H1 (cell line): ENCODE data around the gene COL4A2. TPM values are rescaled to one million over a fixed set of nuclear protein-coding genes. Genes with fewer than 3 reads are reported as not detected.

Experiments
- CTCF ChIA-PET: fragments of 300-600 bp; sonication (Branson Sonifier 250); formaldehyde crosslinking; loops from one replicate; lab custom pipeline; 2021; ENCODE audit not compliant: partially characterized antibody; lab: Charles Lee
- POLR2A ChIA-PET: fragments of 300-600 bp; sonication (Branson Sonifier 250); formaldehyde crosslinking; loops from one replicate; lab custom pipeline; 2021; ENCODE audit warnings: inconsistent platforms; ENCODE audit not compliant: partially characterized antibody; lab: Charles Lee
- DNase-seq, 2 experiments: peaks; one replicate each; pipeline versions ENCODE4 v3.0.0 to v3.0.0-alpha.2; 2010 to 2022; ENCODE audit warnings: low spot score in 2 of 2, low read depth in 1 of 2, mixed read lengths in 1 of 2
- FAIRE-seq: peaks from 2 replicates; lab custom pipeline; 2011; peaks lifted over from hg19 to GRCh38; lab: Jason Lieb, UNC
- H2AFZ ChIP-seq: 2 replicates; pipeline ENCODE4 v1.8.1; 2012; ENCODE audit warnings: low read length, inconsistent platforms
- H2AK5ac ChIP-seq: 2 replicates; pipeline ENCODE4 v1.6.1; 2013; ENCODE audit warnings: low read depth, low read length
- H2BK120ac ChIP-seq: replicated peaks from 2 replicates; pipeline ENCODE3; 2013; ENCODE audit warnings: low read depth, low read length, inconsistent platforms
- H2BK12ac ChIP-seq: 2 replicates; pipeline ENCODE4 v1.6.1; 2013; ENCODE audit warnings: low read depth, low read length
- H2BK15ac ChIP-seq: 2 replicates; pipeline ENCODE4 v1.6.1; 2013; ENCODE audit warnings: low read length
- H2BK20ac ChIP-seq: 2 replicates; pipeline ENCODE4 v1.6.1; 2013; ENCODE audit warnings: low read length
- H2BK5ac ChIP-seq: 2 replicates; pipeline ENCODE4 v1.6.1; 2013; ENCODE audit warnings: low read depth, low read length
- H3K14ac ChIP-seq: 2 replicates; pipeline ENCODE4 v1.6.1; 2013; ENCODE audit warnings: inconsistent platforms; ENCODE audit not compliant: insufficient read length
- H3K18ac ChIP-seq: 2 replicates; pipeline ENCODE4 v1.6.1; 2013; ENCODE audit warnings: low read length; ENCODE audit errors: extremely low read depth
- H3K23ac ChIP-seq: 2 replicates; pipeline ENCODE4 v1.6.1; 2013; ENCODE audit warnings: inconsistent platforms; ENCODE audit not compliant: insufficient read length
- H3K23me2 ChIP-seq: 2 replicates; pipeline ENCODE4 v1.6.1; 2013; ENCODE audit warnings: low read depth, low read length
- H3K27ac ChIP-seq: 2 replicates; pipeline ENCODE4 v1.6.1; 2011; ENCODE audit warnings: low read depth, low read length, inconsistent platforms
- H3K27me3 ChIP-seq, 4 experiments: replicated peaks in 1 of 4; 1 replicate in 1 of 4; 2 replicates in 3 of 4; pipeline versions ENCODE4 v1.6.1 to v1.8.1; 2011 to 2013; ENCODE audit warnings: low read length in 3 of 4, mild to moderate bottlenecking in 3 of 4, inconsistent platforms in 2 of 4, mixed read lengths in 2 of 4, moderate library complexity in 1 of 4; ENCODE audit not compliant: control insufficient read depth in 3 of 4, insufficient read depth in 3 of 4; ENCODE audit errors: extremely low read depth in 1 of 4
- H3K36me3 ChIP-seq, 4 experiments: 2 replicates each; pipeline versions ENCODE4 v1.6.1 to v1.8.1; 2011 to 2013; ENCODE audit warnings: mild to moderate bottlenecking in 4 of 4, low read length in 3 of 4, moderate library complexity in 2 of 4, control low read depth in 1 of 4, inconsistent platforms in 1 of 4; ENCODE audit not compliant: insufficient read depth in 4 of 4, control insufficient read depth in 2 of 4
- H3K4ac ChIP-seq: replicated peaks from 2 replicates; pipeline ENCODE3; 2013; ENCODE audit warnings: low read length, low read depth, mixed read lengths, inconsistent platforms; ENCODE audit not compliant: insufficient read length
- H3K4me1 ChIP-seq, 4 experiments: replicated peaks in 1 of 4; 1 replicate in 1 of 4; 2 replicates in 3 of 4; pipeline versions ENCODE4 v1.6.1 to v1.8.1; 2011 to 2013; ENCODE audit warnings: low read length in 3 of 4, inconsistent platforms in 2 of 4, mixed read lengths in 1 of 4; ENCODE audit not compliant: insufficient read depth in 4 of 4, control insufficient read depth in 3 of 4
- H3K4me2 ChIP-seq, 2 experiments: 2 replicates each; pipeline versions ENCODE4 v1.6.1 to v1.8.1; 2011 to 2013; ENCODE audit warnings: low read depth in 2 of 2, low read length in 2 of 2, control low read depth in 1 of 2, inconsistent platforms in 1 of 2, mild to moderate bottlenecking in 1 of 2; ENCODE audit not compliant: insufficient read depth in 1 of 2
- H3K4me3 ChIP-seq, 4 experiments: fragments of 200-600, 300-600 bp in 1 of 4; sonication (generic), shearing (Covaris generic), sonication (Bioruptor Twin) in 1 of 4; 2 replicates each; pipeline versions ENCODE4 v1.5.1 to v1.8.1; 2011 to 2016; ENCODE audit warnings: low read length in 4 of 4, low read depth in 3 of 4, control low read depth in 2 of 4, inconsistent platforms in 2 of 4, mild to moderate bottlenecking in 2 of 4, mixed read lengths in 1 of 4, moderate library complexity in 1 of 4; ENCODE audit not compliant: insufficient read depth in 2 of 4; ENCODE audit errors: extremely low read depth in 1 of 4
- H3K56ac ChIP-seq: replicated peaks from 2 replicates; pipeline ENCODE3; 2013; ENCODE audit warnings: low read depth, mild to moderate bottlenecking, mixed read lengths, low read length, inconsistent platforms; ENCODE audit not compliant: insufficient read length
- H3K79me1 ChIP-seq: 2 replicates; pipeline ENCODE4 v1.6.1; 2013; ENCODE audit warnings: low read depth, low read length, control low read depth
- H3K79me2 ChIP-seq, 2 experiments: 2 replicates each; pipeline versions ENCODE4 v1.6.1 to v1.8.1; 2012 to 2013; ENCODE audit warnings: low read length in 2 of 2, mild to moderate bottlenecking in 2 of 2, inconsistent platforms in 1 of 2; ENCODE audit not compliant: insufficient read depth in 2 of 2, control insufficient read depth in 1 of 2
- H3K9ac ChIP-seq, 4 experiments: replicated peaks in 1 of 4; 1 replicate in 1 of 4; 2 replicates in 3 of 4; pipeline versions ENCODE4 v1.6.1 to v1.8.1; 2011 to 2013; ENCODE audit warnings: low read depth in 3 of 4, low read length in 3 of 4, control low read depth in 2 of 4, mild to moderate bottlenecking in 2 of 4, moderate library complexity in 2 of 4, inconsistent platforms in 1 of 4; ENCODE audit errors: extremely low read depth in 1 of 4
- H3K9me3 ChIP-seq, 2 experiments: 2 replicates each; pipeline versions ENCODE4 v1.6.1 to v1.8.1; 2012 to 2013; ENCODE audit warnings: mild to moderate bottlenecking in 2 of 2, moderate library complexity in 2 of 2, control low read depth in 1 of 2, inconsistent platforms in 1 of 2, low read depth in 1 of 2, low read length in 1 of 2, mixed read lengths in 1 of 2; ENCODE audit not compliant: insufficient read depth in 2 of 2
- H4K20me1 ChIP-seq, 2 experiments: replicated peaks in 1 of 2; 2 replicates each; pipeline versions ENCODE3 to v1.8.1; 2011 to 2013; ENCODE audit warnings: inconsistent platforms in 2 of 2, low read length in 2 of 2, mild to moderate bottlenecking in 1 of 2; ENCODE audit not compliant: insufficient read depth in 2 of 2, control insufficient read depth in 1 of 2
- H4K5ac ChIP-seq: 2 replicates; pipeline ENCODE4 v1.6.1; 2013; ENCODE audit warnings: low read length, low read depth, mixed read lengths, inconsistent platforms; ENCODE audit not compliant: insufficient read length
- H4K8ac ChIP-seq: 2 replicates; pipeline ENCODE4 v1.8.0; 2013; ENCODE audit warnings: mild to moderate bottlenecking, moderate library complexity, low read length, inconsistent platforms; ENCODE audit not compliant: insufficient read depth; ENCODE audit errors: extremely low read depth
- H4K91ac ChIP-seq: replicated peaks from 2 replicates; pipeline ENCODE3; 2013; ENCODE audit warnings: low read length, mixed read lengths, inconsistent platforms; ENCODE audit not compliant: insufficient read length
- BRCA1 ChIP-seq: IDR thresholded peaks from 2 replicates; pipeline ENCODE4 v1.6.1; 2012; ENCODE audit warnings: low read depth, low read length, improper control_type of control experiment
- CREB1 ChIP-seq: IDR thresholded peaks from 2 replicates; pipeline ENCODE4 v1.6.1; 2012; ENCODE audit warnings: inconsistent platforms
- EP300 ChIP-seq, 2 experiments: IDR thresholded peaks; 1 replicate in 1 of 2; 2 replicates in 1 of 2; pipeline ENCODE4 v1.6.1; 2011 to 2012; ENCODE audit warnings: low read depth in 2 of 2, low read length in 2 of 2, mild to moderate bottlenecking in 2 of 2, borderline replicate concordance in 1 of 2, inconsistent platforms in 1 of 2, moderate library complexity in 1 of 2
- EZH2 ChIP-seq: fragments of 200-600 bp; sonication (generic); IDR thresholded peaks from 2 replicates; pipeline ENCODE4 v1.7.1; 2012; ENCODE audit warnings: low read depth, mild to moderate bottlenecking, moderate library complexity, low read length, inconsistent platforms; ENCODE audit not compliant: severe bottlenecking
- RNF2 ChIP-seq: fragments of 200-900, 300-1000 bp; sonication (generic); IDR thresholded peaks from 2 replicates; pipeline ENCODE4 v1.7.1; 2016; ENCODE audit warnings: borderline replicate concordance, low read depth, mild to moderate bottlenecking, antibody characterized with exemption, low read length; ENCODE audit not compliant: poor library complexity, severe bottlenecking; ENCODE audit errors: missing control alignments
- SUZ12 ChIP-seq: fragments of 200-600 bp; sonication (generic); IDR thresholded peaks from 2 replicates; pipeline ENCODE4 v1.6.1; 2012; ENCODE audit warnings: mild to moderate bottlenecking, inconsistent platforms, low read length, moderate library complexity, mixed read lengths
- YY1 ChIP-seq: IDR thresholded peaks from 2 replicates; pipeline ENCODE4 v1.6.1; 2011; ENCODE audit warnings: low read depth, mild to moderate bottlenecking, low read length
- ZNF274 ChIP-seq: IDR thresholded peaks from 2 replicates; pipeline ENCODE4 v1.7.0; 2012; ENCODE audit warnings: low read length, borderline replicate concordance; ENCODE audit errors: extremely low read depth
- WGBS, 2 experiments: shearing (Covaris generic) in 1 of 2; methylation state at CpG; one replicate each; pipeline versions ENCODE4 v1.1.6 to v1.1.7; 2013 to 2015; ENCODE audit warnings: low lambda C conversion rate in 2 of 2, mixed read lengths in 2 of 2, inconsistent platforms in 1 of 2, low coverage in 1 of 2, missing lambda C conversion rate in 1 of 2; ENCODE audit not compliant: insufficient replicate concordance in 2 of 2, insufficient coverage in 1 of 2, insufficient read length in 1 of 2; ENCODE audit errors: extremely low coverage in 1 of 2, missing lambda C conversion rate in 1 of 2; 5-methylcytosine and 5-hydroxymethylcytosine counted together
- polyA plus RNA-seq, 7 experiments: library from polyadenylated mRNA; depleted of rRNA in 3 of 7; stranded (reverse) in 5 of 7; unstranded in 2 of 7; fragments of >200 nt in 5 of 7; fragments of 200-250 nt in 2 of 7; gene quantifications; 1 replicate in 5 of 7; 2 replicates in 1 of 7; 4 replicates in 1 of 7; pipeline versions ENCODE4 v1.2.1 to v1.2.3, GENCODE V29; 2011 to 2013; ENCODE audit warnings: missing spikeins in 2 of 7, mixed read lengths in 2 of 7
- total RNA-seq: library from RNA; stranded (reverse); fragmentation: NEBNext Ultra II Directional; extraction: Animal tissue kit (Norgen Biotek cat#: 25700); gene quantifications from 2 replicates; pipeline ENCODE4 v1.2.1, GENCODE V29; 2021
- TF ChIP-seq, protein P1 (sequence below), 3 experiments: IDR thresholded peaks; 1 replicate in 2 of 3; 2 replicates in 1 of 3; pipeline versions ENCODE4 v1.5.1 to v1.6.1; 2011; ENCODE audit warnings: low read length in 3 of 3, mild to moderate bottlenecking in 3 of 3, inconsistent platforms in 2 of 3, low read depth in 1 of 3, moderate library complexity in 1 of 3; ENCODE audit not compliant: insufficient read depth in 1 of 3; ENCODE audit errors: control extremely low read depth in 1 of 3

Gene COL4A2
- total and polyA plus RNA-seq, 2 of the 8 experiments (the other 6 are each of a cell fraction or from before 2014, with no cell fraction given) = 80.4 to 87.3 TPM

DNA sequence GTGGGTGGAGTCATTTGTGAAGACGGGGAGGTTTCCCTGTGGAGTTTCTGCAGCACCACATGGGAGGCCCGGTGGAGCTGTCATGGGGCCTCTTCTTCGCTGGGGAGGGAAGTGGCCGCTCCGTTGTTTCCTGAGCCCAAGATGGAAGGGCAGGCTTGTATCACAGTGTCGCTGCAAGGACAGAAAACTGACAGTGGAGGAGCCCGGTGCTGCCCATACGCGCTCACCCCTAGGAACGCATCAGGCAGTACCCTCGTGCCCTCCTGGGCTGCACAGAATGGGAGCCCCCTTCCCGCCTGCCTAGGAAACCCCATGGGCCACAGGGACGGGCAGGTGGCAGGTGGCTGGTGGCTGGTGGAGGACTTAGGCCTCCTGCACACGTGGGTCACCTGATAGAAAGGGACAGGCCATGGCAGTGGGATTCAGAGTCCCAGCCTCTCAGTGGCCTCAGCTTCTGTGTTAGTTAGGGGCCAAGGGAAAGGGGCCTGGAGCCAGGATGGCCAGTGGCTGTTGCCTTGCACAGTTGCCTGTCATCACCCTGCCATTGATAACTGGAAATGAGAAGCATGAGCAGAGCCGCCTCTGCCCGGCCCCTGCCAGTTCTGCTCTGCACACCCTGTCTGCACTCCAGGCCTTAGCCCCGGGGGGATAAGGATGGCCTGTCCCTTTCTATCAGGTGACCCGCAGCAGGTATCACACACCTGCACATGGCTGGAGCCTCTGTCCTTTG is 7.6 kb downstream of the COL4A2 start:
- peaks cover 5 to 20% of the 10 kb centered on the region in 2 experiments; a peak in 3 of 4 replicates for H3K79me2 ChIP-seq
- no peak overlapping the region for H4K91ac ChIP-seq
- peaks cover 5% of the 10 kb centered on the region; the same call in 1 of the 2 replicates for H3K23me2 ChIP-seq
- WGBS, 2 experiments = 88% methylated on average over 18 of the region's 18 CpGs; no CpG with 5 or more reads in 1 of the 2 experiments
- FAIRE-seq = no peak
- no peak overlapping the region for H3K56ac ChIP-seq
- no peak overlapping the region for H2BK15ac ChIP-seq
- no peak overlapping the region for H3K9ac ChIP-seq
- no peak overlapping the region for H3K4me3 ChIP-seq
- no peak overlapping the region for H3K4me2 ChIP-seq
- H2BK120ac ChIP-seq = no peak overlapping the region
- H3K27ac ChIP-seq = no peak overlapping the region
- H2BK12ac ChIP-seq = no peak overlapping the region
- no peak overlapping the region for H4K8ac ChIP-seq
- no peak overlapping the region for H3K23ac ChIP-seq
- H3K18ac ChIP-seq = no peak overlapping the region
- H3K9me3 ChIP-seq = no peaks in the 10 kb centered on the region
- H2AFZ ChIP-seq = no peak overlapping the region
- H4K5ac ChIP-seq = no peak overlapping the region
- H3K79me1 ChIP-seq = peaks cover 11% of the 10 kb centered on the region
- no peak overlapping the region for H3K14ac ChIP-seq
- H2AK5ac ChIP-seq = no peak overlapping the region
- H3K4me1 ChIP-seq = no peaks in the 10 kb centered on the region; a peak in 1 of 7 replicates
- no peak overlapping the region for H3K4ac ChIP-seq
- no peak overlapping the region for H2BK20ac ChIP-seq
- H2BK5ac ChIP-seq = no peak overlapping the region
- POLR2A ChIA-PET = interaction anchor here (0.8 to 1.4 kb wide), 3 partner anchors 12 to 48 kb away, joined by 3 read pairs; no protein-coding TSS in a partner anchor
- peaks cover 2 to 10% (median 4%) of the 10 kb centered on the region in 4 experiments; a peak in 4 of 8 replicates for H3K36me3 ChIP-seq
- H4K20me1 ChIP-seq = peaks cover 5 to 19% of the 10 kb centered on the region in 2 experiments
- no peak for DNase-seq
- CTCF ChIA-PET = interaction anchor here (1.3 to 1.5 kb wide), 3 partner anchors 8 to 30 kb away, joined by 3 to 9 read pairs (median 6); no protein-coding TSS in a partner anchor
- H3K27me3 ChIP-seq = no peaks in the 10 kb centered on the region
- no peak for TF ChIP-seq RNF2
- TF ChIP-seq EZH2 = no peak
- no peak for TF ChIP-seq EP300 (IDR thresholded peaks at IDR 0.05; ENCODE audit: borderline replicate concordance in 1 of 2, low read depth in 2 of 2, low read length in 2 of 2)
- no peak for TF ChIP-seq YY1
- TF ChIP-seq CREB1 = no peak
- TF ChIP-seq BRCA1 = no peak
- TF ChIP-seq SUZ12 = no peak
- TF ChIP-seq, protein P1, sequence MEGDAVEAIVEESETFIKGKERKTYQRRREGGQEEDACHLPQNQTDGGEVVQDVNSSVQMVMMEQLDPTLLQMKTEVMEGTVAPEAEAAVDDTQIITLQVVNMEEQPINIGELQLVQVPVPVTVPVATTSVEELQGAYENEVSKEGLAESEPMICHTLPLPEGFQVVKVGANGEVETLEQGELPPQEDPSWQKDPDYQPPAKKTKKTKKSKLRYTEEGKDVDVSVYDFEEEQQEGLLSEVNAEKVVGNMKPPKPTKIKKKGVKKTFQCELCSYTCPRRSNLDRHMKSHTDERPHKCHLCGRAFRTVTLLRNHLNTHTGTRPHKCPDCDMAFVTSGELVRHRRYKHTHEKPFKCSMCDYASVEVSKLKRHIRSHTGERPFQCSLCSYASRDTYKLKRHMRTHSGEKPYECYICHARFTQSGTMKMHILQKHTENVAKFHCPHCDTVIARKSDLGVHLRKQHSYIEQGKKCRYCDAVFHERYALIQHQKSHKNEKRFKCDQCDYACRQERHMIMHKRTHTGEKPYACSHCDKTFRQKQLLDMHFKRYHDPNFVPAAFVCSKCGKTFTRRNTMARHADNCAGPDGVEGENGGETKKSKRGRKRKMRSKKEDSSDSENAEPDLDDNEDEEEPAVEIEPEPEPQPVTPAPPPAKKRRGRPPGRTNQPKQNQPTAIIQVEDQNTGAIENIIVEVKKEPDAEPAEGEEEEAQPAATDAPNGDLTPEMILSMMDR (IDR thresholded peaks at IDR 0.05; ENCODE audit: control extremely low read depth in 1 of 3, insufficient read depth in 1 of 3, low read depth in 1 of 3, low read length in 3 of 3) = no peak
- TF ChIP-seq ZNF274 = no peak
- TF ChIP-seq, all 59 proteins: peak for 0
